Measurements from ENCODE around the gene RGS6.
A peak's percentile ranks its signal among the peaks of the same experiment; 100 is the strongest.
"Not testable (repeated sequence)": the region's sequence is repeated elsewhere in the genome, so short reads cannot be mapped to it uniquely, and the experiment has no call there.

The RGS6 gene

DNA sequence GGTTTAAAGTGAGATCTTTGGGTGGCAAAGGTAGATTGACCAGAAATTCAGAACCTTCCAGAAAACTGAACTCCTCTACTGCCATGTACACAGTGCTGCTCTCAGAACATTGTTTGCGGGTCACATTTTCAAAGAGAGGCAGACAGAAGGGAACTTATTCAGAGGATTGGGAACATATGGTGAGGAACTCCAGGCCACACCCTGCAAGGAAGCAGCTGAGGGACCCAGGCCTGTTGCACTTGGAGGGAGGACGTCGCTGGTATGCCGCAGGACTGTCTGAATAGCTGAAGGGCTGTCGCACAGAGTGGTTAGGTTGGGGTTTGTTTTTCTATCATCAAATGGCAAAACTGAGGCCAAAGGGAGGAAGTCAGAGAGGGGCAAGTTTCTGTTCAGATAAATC is 520.5 kb downstream of the RGS6 start:
- DNase-seq (ENCODE audit: low spot score) = no peak

DNA sequence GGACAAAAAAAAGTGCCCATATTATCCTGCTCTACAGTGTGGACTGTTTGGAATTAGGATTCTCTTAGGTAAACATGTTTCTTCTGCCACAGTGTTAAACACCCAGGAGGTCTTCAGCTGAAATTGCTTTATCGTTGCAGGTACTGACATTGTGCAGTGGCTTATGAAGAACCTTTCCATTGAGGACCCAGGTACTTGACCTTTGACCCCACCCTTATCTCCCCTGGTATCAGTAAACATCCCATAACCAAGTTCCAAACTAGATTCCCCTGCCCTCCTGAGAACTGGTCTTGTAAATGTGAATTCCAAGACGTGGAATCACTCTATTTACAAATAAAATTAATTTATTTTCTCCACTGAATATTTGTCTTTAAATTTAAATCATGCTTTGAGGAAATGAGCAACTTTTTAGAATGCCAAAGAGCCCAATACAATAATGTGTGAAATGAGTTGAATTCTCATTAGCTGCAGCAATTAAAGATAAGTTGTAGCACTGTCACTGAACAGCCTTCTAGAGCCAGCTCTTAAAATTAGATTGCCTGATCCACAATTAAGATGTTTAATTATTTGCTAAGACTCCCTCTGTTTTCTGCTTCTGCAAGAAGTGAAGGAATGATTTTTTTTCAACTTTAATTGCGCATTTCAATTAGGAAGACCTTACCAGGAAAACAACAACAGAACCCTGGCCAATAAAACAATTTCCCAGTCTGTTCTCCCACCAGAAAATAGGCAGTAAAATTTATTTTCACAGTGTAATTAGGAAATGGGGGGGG is 522.3 kb downstream of the RGS6 start:
- no peak for DNase-seq (ENCODE audit: low spot score)

DNA sequence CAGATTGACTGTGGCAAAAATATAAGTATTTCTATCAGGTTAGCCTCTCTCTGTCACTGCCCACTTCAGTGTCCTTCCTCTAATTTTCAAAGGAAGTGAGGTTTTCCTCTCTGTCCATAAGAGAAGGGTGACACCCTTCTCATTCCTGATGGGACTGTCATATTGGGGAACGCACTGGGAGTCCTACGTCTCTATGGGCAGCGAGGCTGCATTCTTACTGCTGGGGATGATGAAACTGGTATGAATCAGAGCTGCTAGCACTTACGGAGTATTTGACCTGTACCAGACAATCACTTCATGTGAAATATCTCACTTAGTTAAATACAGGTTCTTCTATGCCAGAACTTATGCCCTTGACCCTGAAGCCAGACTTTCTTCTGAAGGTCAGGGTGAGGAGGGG is 525.4 kb downstream of the RGS6 start:
- DNase-seq (ENCODE audit: low spot score) = peak; percentile 87

DNA sequence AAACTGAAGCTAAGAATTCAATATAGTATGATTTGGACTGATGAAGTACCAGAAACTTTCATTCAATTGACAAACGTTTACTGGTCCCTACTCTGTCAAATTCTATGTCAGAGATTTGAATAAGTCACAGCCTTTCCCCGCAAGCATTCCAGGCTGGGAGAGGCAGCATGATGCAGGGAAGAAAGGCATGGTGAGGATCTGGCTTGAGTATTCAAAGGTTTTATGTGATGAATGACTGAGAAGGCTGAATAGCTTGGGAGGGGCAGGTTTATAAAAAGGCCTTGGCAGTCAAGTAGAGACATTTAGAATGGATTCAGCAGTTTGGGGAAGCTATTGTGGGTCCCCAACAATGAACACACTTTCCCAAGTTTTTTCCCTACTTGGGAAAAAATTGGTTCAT is 529.8 kb downstream of the RGS6 start:
- DNase-seq (ENCODE audit: low spot score) = no peak

DNA sequence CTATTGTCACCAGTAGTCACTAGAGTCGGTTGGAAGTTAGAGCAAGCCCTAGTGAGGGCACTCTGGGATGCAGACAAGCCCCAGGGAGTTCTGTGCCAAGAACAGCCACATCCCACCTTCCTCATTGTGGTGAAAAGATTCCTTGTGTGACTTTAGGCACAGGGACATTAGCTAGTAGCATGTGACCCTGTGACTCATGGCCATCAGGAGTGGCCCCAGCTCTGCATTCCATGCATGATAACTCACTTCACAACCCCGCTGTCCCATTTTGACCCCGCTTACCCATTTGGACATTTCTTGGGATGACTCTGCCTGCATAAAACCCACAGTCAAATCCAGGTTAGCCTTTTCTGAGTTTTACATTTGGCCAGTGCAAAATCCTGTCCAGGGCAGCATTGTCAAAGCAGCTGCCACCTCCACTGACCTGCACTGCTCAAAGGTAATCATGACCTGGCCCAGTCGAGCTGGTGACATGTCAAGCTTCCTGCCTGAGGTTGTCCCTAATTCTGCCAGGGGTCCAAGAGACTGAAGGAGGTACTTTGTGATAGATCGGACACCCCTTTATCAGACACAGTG is 531.1 kb downstream of the RGS6 start:
- DNase-seq (ENCODE audit: low spot score) = peak; percentile 50

DNA sequence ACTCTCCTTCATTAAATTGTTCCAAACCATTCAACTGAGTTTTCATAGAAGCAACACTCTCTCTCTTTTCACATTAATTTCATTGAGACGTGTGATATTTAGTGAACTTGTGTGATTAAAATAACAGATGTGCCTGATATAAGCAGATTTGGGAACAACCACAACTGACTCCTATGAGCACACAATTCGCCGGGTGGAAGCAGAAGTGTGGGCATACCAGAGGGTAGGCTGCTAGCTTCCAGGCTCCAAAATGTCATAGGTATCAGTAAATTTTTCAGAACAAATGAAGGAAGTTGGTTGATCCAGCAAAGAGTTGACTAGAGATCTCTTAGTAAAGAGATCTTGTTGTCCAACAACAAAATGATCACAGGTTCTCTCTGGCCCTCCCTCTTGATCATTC is 532.0 kb downstream of the RGS6 start:
- DNase-seq (ENCODE audit: low spot score) = no peak

DNA sequence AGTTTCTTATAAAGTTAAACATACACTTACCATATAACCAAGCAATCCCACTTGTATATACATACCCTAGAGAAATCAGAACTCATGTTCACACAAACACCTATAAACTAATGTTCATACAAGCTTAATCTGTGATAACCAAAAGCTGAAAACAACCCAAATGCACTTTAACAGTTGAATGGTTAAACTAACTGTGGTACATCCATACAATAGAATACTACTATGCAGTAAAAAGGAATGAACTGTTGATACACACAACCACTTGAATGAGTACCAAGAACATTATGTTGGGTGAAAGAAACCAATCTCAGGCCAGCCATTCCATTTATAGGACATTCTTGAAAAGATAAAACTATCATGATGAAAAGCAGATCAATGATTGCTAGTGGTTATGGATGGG is 534.1 kb downstream of the RGS6 start:
- DNase-seq (ENCODE audit: low spot score) = no peak

DNA sequence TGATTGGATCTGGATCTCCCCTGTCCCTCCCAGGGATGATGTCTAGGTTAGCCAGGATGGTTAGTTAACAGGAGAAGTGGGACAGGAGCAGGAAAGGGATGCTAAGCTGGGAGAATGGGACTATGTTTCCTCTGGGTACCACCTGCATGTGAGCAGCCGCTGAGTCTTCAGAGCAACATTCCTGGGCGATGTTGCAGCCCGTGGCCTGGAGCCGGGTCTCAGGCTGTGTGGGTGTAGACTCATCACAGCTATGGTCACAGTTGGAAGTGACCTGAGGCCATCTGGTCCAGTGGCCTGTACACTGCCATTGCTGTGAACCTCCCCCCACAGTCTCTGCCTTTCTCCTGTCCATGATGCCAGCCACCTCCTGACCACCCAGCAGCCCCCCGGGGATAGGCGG is 539.1 kb downstream of the RGS6 start:
- peak; percentile 16 for DNase-seq (ENCODE audit: low spot score)

DNA sequence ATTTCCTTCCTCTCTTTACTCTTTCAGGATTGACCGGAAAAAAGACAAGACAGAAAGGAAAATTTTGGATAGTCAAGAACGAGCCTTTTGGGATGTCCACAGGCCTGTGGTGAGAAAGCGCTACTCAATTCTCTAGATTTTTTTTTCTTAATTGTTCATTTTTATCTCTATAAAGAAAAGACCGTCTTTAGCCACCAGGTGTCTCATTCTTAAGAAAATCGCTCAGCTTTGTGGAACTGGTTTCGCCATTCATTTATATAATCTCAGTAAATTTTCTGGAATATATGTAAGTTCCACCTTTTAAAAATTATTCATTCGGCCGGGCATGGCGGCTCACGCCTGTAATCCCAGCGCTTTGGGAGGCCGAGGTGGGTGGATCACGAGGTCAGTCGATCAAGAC is 540.6 kb downstream of the RGS6 start:
- DNase-seq (ENCODE audit: low spot score) = no peak

DNA sequence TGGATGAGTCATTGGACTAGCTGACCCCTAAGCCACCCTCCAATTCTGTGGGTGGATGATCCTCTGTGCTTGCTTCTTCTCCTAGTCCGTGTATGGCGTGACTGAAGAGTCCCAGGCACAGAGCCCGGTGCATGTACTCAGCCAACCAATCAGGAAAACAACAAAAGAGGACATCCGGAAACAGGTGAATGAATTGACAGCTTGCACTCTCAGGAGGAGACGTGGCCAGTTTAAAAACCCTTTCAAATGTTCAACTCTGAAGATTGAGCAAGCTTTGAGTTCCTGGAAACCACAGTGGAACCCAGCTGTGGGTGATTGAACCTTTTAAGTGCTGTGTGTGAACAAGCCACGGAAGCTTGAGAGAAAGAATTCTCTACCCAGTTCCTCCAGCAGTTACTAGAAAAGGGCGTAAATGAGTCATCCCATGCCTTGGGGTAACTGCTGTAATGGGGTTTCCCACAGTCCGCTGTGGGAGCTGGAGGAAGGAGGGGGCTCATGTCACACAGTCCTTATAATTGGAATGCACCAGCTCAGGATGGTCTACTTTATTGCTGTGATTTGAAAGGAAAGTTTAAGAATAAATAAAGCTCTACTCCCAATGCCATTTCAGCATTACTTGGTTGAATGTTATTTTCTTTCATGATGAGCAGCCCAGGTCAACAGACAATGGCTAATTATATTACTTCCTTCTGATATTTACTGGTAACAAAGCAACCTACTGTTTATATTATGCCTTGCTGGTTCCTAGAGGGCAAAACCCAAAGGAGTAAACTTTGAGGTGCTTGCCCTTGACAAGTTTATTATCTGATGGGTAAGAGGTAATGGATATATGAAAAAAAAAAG is 544.6 kb downstream of the RGS6 start:
- no peak for DNase-seq (ENCODE audit: low spot score)

DNA sequence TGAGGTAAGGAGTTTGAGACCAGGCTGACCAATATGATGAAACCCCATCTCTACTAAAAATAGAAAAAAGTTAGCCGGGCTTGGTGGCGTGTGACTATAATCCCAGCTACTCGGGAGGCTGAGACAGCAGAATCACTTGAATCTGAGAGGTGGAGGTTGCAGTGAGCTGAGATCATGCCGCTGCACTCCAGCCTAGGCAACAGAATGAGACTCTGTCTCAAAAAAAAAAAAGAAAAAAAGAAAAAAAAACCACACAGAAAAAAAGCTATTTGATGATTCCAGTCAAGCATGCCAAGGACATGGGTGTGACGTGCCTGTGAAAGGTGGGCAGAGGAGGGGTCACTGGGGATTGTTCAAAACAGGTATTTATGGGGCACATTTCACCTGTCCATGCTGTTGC is 545.3 kb downstream of the RGS6 start:
- not testable (repeated sequence) for DNase-seq (ENCODE audit: low spot score)

DNA sequence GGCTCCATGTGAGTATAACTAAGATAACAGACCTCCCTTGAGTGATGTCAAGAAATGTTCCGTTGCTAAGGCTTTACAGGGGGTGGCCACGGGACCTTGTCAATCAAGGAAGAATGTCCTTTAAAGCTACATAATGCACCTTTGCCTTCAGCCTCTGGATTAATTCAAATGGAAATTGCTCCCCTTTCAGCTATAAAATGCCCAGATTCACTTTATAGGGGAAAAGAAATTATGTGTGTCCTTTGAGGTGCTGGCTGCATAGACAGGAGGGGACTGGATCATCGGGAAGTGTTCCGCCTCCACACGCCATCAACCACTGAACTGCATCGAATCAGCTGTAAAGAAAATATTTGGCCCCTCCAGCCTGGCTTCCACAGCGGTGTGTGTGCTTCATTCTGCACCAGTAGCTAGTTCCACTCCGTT is 546.3 kb downstream of the RGS6 start:
- DNase-seq (ENCODE audit: low spot score) = no peak

DNA sequence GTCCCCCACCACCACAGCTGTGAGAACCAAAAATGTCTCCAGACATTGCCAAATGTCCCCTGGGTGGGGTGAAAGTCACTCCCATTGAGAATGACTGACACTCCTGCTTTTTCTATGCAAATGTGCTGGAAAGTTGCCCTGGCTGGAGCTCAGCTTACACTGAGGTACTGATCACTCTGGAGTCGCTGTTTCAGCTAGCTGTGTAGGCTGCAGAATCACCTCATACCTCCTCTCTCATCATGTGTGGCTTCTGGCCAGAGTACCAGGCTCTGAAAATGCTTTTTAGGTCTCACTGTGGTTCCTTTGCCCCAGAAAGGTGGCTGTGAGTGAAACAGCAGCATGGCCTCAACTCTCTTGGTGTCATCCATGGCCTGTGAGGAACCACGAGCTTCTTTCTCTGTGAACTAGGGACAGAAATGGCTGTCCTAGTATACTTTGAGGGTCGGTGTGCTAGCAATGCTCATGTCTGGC is 547.3 kb downstream of the RGS6 start:
- DNase-seq (ENCODE audit: low spot score) = no peak

DNA sequence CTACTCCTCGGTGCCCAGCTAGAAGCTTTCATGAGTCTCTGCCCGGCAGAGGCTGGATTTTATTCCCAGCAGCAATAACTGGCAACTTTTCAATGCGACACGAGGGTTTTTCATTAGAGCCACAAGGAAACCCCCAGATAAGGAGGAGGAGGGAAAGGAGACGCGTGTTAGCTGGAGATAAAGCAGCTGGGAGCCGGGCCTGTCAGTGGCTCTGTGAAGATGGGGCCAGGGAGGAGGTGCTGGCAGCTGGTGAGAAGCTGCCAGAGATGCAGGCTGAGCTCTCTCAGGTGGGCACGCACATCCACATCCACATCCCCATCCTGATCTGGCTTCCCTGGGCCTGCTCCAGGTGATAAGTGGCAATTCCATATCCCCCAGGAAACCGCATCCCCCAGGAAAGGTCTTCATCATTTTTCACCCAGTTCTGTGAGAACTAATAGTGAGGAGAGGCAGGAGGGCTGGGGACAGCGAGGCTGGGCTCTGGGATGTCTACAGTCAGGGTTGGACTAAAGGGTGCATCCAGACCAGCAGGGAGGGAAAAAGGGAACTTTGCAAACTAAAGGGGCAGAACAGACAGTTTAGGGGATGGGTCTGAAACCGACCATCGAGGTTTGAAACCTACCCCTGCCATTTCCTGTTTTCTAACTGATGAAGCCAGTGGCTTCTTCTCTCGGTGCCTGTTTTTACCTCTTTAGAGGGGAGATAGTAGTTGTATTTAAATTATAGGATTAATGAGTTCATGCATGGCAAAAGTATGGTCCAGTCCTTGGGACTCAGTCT is 548.4 kb downstream of the RGS6 start:
- no peak for DNase-seq (ENCODE audit: low spot score)

DNA sequence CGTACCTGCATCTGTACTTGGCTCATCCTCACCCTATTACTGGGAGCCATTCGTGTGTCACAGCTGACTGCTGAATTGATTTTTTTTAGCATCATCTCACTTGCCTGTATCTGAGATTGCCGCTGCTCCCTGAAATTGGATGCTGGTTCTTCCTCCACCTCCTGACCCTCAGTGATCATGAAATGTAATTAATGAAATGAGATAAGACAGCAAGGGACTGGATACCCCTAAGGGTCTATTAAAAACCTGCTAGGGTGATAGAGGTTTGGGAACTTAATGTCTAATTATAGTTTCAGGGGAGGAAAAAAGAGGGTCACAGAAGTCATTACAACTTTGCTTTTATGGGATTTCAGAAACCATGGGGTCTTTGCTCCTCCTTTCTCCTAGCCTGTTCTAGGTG is 551.1 kb downstream of the RGS6 start:
- DNase-seq (ENCODE audit: low spot score) = no peak

DNA sequence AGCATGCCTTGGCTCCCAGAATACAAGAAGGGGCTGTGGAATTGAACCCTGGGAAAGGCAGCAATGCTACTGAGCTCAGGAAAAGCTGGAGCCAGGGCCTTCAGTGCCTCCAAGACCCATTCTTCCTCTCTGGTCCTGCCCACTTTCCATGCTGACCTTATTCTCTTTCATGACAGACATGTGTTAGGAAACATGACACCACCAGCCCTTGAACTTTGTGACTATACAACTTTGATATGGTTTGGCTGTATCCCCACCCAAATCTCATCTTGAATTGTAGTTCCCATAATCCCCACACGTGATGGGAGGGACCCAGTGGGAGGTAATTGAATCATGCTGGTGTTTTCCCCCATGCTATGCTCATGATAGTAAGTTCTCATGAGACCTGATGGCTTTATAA is 553.5 kb downstream of the RGS6 start:
- DNase-seq (ENCODE audit: low spot score) = no peak

DNA sequence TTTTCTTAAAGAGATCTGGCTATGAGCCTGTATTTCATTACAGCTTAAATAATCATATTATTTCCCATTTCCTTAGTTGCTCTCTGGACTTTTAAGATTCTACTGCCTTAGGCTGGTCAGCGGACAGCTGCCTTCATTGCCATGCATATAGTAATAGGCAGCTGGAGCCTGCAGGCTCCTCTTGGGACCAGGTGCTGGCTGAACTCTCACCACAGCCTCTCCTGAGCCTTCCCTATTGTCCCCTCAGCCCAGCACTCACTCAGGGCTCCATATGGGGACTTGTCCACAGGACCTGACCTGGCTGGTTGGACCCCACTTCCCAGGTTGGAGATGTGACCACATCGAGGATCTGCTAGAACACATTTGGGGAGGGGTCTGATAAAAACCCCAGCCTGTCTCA is 556.3 kb downstream of the RGS6 start:
- DNase-seq (ENCODE audit: low spot score) = no peak

DNA sequence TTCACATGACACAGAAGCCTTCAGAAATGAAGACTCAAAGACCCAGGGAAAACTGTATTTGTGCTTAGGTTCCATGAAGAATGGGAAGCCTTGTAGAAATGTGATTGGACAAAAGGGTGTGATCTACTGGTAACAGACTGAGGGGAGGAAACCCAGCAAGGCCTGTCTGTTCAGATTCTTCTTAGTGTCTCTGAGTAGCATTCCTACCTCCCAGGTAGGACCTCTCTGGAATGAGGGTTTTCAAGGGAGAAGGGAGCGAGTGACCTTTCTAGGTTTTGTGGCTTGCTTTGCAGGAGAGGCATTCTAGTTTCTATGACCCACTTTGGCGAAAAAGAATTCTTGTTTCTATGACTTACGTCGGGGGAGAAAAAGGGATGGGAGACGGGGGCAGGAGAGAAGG is 560.0 kb downstream of the RGS6 start:
- no peak for DNase-seq (ENCODE audit: low spot score)

DNA sequence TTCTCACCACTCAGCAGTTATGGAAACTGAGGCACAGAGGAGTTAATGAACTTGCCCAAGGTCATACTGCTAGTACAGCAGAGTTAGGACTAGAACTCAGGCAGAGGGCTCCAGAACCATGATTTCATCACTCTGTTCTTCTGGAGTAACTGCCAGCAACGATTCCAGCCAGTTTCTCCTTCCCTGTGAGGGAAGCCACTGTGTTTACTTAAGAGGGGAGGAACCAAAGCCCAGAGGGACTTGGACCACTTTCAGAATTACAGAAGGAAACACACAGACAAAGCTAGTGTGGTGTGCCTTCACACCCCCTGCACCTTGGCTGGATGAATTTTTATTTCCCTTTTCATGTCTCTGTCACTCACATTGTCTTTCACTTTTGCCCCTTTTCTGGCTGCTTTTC is 563.4 kb downstream of the RGS6 start:
- no peak for DNase-seq (ENCODE audit: low spot score)

DNA sequence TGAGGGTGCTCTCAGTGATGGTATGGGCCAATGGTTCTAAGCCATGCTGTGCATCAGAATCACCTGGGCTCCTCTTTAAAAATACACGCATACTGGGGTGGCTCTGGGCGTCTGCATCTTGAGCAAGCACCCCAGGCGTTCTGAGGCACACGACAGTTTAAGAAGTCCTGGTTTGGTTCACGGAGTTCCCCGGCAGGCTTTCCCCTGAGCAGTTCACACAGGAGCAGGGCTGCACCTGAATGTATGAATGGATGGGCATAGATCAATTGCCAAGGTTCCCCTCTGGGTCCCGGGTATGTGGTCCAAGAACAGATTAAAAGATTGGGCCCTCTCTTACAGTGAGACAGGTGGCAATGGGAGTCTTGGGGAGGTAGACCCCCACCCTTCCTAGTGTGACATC is 566.4 kb downstream of the RGS6 start:
- DNase-seq (ENCODE audit: low spot score) = no peak

DNA sequence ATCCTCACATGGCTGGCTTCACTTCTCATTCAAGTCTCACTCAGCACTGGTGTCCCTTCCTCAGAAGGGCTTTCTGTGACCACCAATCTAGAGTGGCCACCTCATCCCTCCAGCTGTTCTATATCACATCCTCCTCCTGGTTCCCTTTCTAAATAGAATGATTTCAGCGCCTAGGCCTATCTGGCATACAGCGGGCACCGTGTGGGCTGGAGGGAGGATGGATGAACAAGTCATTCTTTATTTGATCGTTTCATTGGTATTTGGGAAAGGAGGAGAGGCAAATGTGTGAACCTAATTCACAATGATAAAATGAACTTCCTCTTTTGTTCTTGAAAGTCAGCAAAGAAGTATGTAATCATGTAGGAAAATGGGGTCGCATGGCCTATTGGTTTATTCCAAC is 567.5 kb downstream of the RGS6 start:
- no peak for DNase-seq (ENCODE audit: low spot score)

DNA sequence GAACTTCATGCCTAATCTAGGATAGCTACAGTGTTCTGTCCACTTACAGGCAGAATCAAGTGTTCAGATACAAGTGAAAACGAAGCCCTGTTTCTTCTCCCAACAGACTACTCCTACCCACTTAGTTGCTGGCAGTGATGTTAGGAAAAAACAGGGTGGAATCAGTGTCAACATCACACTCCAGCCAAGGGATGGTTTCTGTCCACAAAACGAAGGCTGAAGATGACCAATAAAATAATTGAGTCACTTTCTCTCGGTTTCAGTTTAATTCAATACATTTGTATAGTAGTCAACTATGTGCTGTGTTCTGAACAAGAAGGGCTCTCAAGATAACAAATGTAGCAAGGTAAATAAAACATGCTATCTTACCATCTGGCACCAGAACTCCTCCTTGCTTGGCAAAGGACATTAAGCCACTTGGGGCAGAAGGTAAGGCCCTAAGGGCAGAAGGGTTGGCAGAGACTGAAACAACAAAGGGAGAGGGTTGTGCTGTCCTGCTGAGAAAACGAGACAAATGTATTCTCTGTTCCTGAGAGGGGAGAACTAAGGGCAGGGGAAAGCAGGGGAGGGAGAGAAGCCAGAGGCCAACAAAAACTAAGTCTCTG is 568.1 kb downstream of the RGS6 start:
- DNase-seq (ENCODE audit: low spot score) = no peak
